Activated CD8-positive, alpha-beta memory T cell treated with anti-CD3 and anti-CD28 coated beads, Interleukin-2, amount 10 ng/mL, durations not matched to agents 7 days and 5 days (primary cell): ENCODE data around the gene SIK2. TPM values are rescaled to one million over a fixed set of nuclear protein-coding genes. Genes with fewer than 3 reads are reported as not detected.
A peak's percentile ranks its signal among the peaks of the same experiment; 100 is the strongest.

Experiments
- ATAC-seq: fragments of 150-1000 bp; cut with Tn5 transposase; one replicate; pipeline ENCODE4 v1.10.0; 2021; ENCODE audit warnings: moderate library complexity
- CTCF ChIA-PET: fragments of 350-600 bp; sonication (Branson Sonifier 250); formaldehyde crosslinking; loops from one replicate; lab custom pipeline; 2021; ENCODE audit warnings: antibody characterized with exemption; lab: Charles Lee
- DNase-seq: peaks from one replicate; pipeline ENCODE4 v3.0.0-alpha.2; 2020
- H3K27ac Mint-ChIP-seq: one replicate; pipeline ENCODE4 v1.8.0; 2021; ENCODE audit warnings: mild to moderate bottlenecking, mixed read lengths
- H3K27me3 Mint-ChIP-seq: one replicate; pipeline ENCODE4 v1.8.0; 2021; ENCODE audit warnings: mixed read lengths
- H3K36me3 Mint-ChIP-seq: one replicate; pipeline ENCODE4 v1.8.0; 2021; ENCODE audit warnings: mild to moderate bottlenecking, mixed read lengths
- H3K4me1 Mint-ChIP-seq: one replicate; pipeline ENCODE4 v1.8.0; 2021; ENCODE audit warnings: mixed read lengths
- H3K4me3 Mint-ChIP-seq: one replicate; pipeline ENCODE4 v1.8.0; 2021; ENCODE audit warnings: mild to moderate bottlenecking, moderate library complexity, mixed read lengths
- H3K9me3 Mint-ChIP-seq: one replicate; pipeline ENCODE4 v1.8.0; 2022; ENCODE audit warnings: low read depth, mixed read lengths
- total RNA-seq, 2 experiments: library from RNA; stranded (reverse); gene quantifications; one replicate each; pipeline ENCODE4 v1.2.3, GENCODE V29; 2021

SIK2 gene
- total RNA-seq, 2 experiments from 2014 or later = 7.9 to 9.7 TPM

DNA sequence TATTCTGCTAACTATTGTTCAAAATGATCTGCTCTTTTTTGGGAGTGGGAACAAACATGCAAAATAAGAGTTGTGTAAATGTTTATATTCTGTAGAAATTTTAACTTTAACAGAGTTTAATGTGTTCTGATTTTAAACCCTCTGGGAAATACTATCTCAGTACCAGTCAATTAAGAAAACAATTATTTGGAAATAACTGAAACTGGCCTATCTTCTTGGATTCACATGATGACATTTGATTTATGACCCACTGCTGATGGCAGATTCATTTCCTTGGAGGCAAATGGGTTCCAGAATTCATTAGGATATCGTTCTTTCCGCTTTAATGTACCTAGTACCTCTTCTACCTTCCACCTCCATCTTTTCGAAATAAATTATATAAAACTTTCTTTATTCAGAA is 5.5 kb downstream of the SIK2 start:
- no peaks in the 10 kb centered on the region for H3K9me3 Mint-ChIP-seq
- H3K27me3 Mint-ChIP-seq = no peaks in the 10 kb centered on the region
- CTCF ChIA-PET = no interaction called here
- no peaks in the 10 kb centered on the region for H3K36me3 Mint-ChIP-seq
- H3K4me3 Mint-ChIP-seq = no peak overlapping the region
- no peak for DNase-seq
- no peak overlapping the region for H3K27ac Mint-ChIP-seq
- no peak for ATAC-seq
- H3K4me1 Mint-ChIP-seq = peaks cover 17% of the 10 kb centered on the region

DNA sequence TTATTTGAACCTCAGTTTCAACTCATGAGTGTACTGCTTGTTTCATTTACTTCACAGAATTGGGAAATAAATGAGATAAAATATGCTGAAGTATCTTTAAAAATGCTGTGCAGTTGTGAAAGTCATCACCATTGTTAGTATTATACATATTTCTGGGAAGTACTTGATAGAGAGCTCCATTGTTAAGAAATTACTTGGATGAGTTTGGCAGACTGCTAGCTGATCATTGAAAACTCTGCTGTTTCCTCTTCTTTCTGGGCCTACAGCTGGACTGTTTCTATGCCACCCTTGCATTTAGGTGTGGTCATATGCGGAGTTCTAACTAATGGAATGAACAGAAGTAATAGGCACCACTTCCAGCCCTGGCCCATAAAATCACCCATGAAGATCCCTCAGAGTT is 10.0 kb downstream of the SIK2 start:
- CTCF ChIA-PET = interaction anchor here (1.2 to 2.3 kb wide), 2 partner anchors 8 to 10 kb away, joined by 3 to 7 read pairs; partner anchors contain the start of gene SIK2

DNA sequence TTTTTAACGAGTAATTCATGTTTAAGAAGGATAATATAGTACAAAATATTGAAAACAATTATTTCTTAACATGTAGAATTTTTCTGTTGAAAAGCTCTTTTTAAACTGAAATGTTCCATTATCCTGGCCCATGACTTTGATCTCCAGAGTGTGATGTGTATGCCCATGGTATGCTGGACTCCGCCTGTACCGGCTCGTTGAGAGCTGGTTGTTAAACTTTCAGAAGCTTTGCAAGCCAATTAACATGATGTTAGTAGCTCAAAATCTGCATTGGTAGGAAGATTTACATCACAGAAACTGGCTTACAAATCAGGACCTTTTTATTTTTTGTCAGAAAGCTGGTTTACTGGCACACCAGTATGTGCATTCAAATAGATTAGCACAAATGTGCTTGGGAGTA is 15.0 kb downstream of the SIK2 start:
- no peak for ATAC-seq
- Mint-ChIP-seq H3K27me3 (no peaks in the 10 kb centered on the region), H3K4me3 (no peak overlapping the region), H3K27ac (no peak overlapping the region), H3K4me1 (no peaks in the 10 kb centered on the region), H3K36me3 (peaks cover 15% of the 10 kb centered on the region), H3K9me3 (no peaks in the 10 kb centered on the region)
- CTCF ChIA-PET = interaction anchor here (1.0 to 1.1 kb wide), 2 partner anchors 13 kb away, joined by 3 to 4 read pairs; no protein-coding TSS in a partner anchor
- no peak for DNase-seq

More for the DNA sequence above, 10.0 kb downstream of the SIK2 start:
- no peak overlapping the region for H3K27ac Mint-ChIP-seq
- H3K27me3 Mint-ChIP-seq = no peaks in the 10 kb centered on the region
- H3K4me1 Mint-ChIP-seq = no peaks in the 10 kb centered on the region
- no peak for DNase-seq
- no peaks in the 10 kb centered on the region for H3K9me3 Mint-ChIP-seq
- H3K36me3 Mint-ChIP-seq = peaks cover under 1% of the 10 kb centered on the region
- no peak for ATAC-seq
- no peak overlapping the region for H3K4me3 Mint-ChIP-seq

DNA sequence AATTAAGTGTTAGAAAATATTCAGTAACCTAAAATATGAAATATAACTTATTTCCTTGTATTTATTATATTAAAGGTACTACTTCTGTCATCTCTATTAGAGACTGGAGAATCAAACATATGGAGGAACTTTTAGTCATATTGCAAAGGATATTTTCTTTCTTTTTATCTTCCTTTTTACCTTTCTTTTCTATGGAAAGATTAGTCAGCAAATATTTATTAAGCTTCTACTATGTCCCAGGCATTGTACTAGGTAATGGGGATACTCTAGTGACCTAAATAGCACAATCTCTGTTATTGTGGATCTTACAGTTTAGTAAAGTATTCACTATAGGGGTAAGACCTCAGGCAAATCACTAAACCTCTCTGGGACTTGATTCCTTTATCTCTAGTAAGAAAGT is 18.3 kb downstream of the SIK2 start:
- Mint-ChIP-seq H3K9me3 (peaks cover 9% of the 10 kb centered on the region), H3K27me3 (no peaks in the 10 kb centered on the region), H3K4me1 (no peaks in the 10 kb centered on the region), H3K4me3 (no peak overlapping the region), H3K36me3 (peaks cover 43% of the 10 kb centered on the region), H3K27ac (no peak overlapping the region)
- ATAC-seq (no peak), DNase-seq (no peak)
- CTCF ChIA-PET = no interaction called here

DNA sequence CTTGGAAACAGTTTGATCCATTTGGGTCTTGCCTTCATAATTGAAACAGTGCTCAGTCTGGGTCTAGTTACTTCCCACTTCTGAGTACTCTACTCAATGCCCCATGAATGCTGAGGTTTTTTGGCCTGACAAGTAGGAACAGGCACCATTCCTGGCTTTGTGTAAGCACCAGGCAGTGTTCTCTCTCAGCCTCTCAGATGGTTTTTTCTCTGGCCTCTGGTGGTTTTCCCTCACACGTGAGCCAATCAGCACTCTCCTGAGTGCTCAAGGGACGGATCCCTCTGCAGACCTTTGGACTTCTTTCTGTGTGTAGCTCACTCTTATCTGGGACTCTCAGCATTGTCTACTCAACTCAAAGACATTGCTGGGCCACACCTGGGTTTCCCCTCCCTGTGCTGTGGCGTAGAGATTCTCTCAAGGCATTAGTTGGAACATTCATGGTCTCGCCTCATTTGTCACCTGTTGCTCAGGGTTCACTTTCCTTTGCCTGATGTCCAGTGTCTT is 21.3 kb downstream of the SIK2 start:
- H3K27ac Mint-ChIP-seq = no peak overlapping the region
- no peak overlapping the region for H3K4me3 Mint-ChIP-seq
- H3K36me3 Mint-ChIP-seq = peaks cover 53% of the 10 kb centered on the region
- no peaks in the 10 kb centered on the region for H3K27me3 Mint-ChIP-seq
- CTCF ChIA-PET = no interaction called here
- H3K9me3 Mint-ChIP-seq = peaks cover 9% of the 10 kb centered on the region
- no peaks in the 10 kb centered on the region for H3K4me1 Mint-ChIP-seq
- no peak for DNase-seq
- ATAC-seq = no peak

DNA sequence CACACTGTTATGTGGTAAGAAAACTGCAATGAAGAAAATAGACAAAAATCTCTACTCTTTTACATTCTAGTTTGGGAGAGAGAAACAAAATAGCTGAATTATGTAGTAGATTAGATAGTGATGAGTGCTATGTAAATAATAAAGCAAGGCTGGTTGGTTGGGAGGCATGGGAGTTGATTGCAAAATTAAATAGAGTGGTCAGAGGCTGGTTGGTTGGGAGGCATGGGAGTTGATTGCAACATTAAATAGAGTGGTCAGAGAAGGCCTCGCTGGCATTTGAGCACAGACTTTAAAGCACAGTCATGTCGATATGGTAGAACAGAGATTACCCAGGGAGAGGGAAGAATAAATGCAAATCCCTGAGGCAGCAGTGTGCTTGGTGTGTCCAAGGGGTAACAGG is 22.4 kb downstream of the SIK2 start:
- peaks cover 54% of the 10 kb centered on the region for H3K36me3 Mint-ChIP-seq

DNA sequence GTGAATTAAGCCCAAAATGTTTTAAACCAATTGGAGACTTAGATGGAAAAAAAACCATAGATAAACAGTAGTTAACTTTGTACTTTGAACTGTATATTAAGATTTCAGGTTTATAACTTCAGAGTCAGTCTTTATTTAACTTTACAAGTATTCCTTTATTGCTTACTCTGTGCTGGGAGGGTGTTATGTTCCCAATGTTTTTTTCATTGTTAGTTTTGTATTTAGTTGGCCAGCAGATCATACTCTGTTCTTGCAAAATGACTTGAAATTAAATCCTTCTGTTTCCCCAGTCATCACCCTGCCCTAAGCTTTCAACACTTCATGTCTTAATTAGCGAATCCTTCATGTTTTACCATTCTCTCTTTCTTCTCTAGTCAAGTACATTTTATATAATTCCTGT is 25.3 kb downstream of the SIK2 start:
- Mint-ChIP-seq H3K4me1 (peaks cover 2% of the 10 kb centered on the region), H3K27me3 (no peaks in the 10 kb centered on the region), H3K36me3 (peaks cover 43% of the 10 kb centered on the region), H3K27ac (no peak overlapping the region), H3K4me3 (no peak overlapping the region), H3K9me3 (peaks cover 7% of the 10 kb centered on the region)
- ATAC-seq = no peak
- DNase-seq = no peak
- CTCF ChIA-PET = no interaction called here

More for the DNA sequence above, 22.4 kb downstream of the SIK2 start:
- Mint-ChIP-seq H3K9me3 (peaks cover 9% of the 10 kb centered on the region), H3K27ac (no peak overlapping the region), H3K27me3 (no peaks in the 10 kb centered on the region), H3K4me3 (no peak overlapping the region), H3K4me1 (peaks cover 2% of the 10 kb centered on the region)
- CTCF ChIA-PET = no interaction called here
- ATAC-seq = no peak
- DNase-seq = no peak

DNA sequence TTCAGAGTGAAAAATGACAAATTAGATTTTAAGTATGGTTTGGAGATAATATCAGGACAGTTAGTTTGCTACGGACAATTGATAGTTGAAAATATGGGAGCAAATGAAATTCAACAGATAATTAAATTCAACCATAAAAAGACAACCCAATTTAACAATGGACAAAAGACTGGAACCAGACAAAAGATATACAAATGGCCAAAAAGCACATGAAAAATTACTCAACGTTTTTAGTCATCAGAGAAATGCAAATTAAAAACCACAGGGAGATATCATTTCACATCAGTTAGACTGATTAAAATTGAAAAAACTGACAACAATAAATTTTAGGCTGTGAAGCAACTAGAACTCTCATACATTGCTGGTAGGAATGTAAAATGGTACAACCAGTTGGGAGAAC is 27.2 kb downstream of the SIK2 start:
- Mint-ChIP-seq H3K27me3 (no peaks in the 10 kb centered on the region), H3K9me3 (no peaks in the 10 kb centered on the region), H3K36me3 (peaks cover 29% of the 10 kb centered on the region), H3K27ac (no peak overlapping the region), H3K4me1 (peaks cover 13% of the 10 kb centered on the region), H3K4me3 (no peak overlapping the region)
- CTCF ChIA-PET = no interaction called here
- no peak for DNase-seq
- ATAC-seq = no peak

DNA sequence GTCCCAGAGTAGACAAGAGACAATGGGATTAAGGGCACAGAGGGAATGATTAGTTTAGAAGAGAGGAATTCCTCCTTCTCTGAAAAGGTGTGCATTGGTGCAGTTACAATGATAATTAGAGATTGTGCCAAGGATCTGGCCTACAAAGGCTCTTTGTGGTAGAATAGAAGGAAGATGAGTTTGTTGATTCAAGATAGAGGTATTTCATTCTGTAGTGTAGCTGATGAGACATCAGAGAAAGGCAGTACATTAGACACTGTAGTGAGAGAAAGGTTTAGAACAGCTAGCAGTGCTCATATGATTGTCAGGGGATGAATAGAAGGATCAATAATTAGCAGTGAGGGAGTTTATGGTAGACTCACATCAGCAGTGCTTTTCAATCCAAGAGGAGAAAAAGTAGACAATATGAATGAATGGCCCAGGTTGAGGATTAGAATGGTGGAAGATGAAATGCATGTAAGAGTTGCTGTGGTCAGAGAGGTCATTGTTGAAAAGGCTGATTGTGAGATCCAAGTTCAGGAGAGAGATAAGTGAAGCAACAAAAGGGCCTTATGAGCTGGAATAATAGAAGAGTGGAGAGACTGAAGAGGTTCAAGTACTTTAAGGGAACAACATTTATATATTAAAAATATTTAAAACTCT is 28.9 kb downstream of the SIK2 start:
- CTCF ChIA-PET = interaction anchor here (1.0 to 2.0 kb wide), 3 partner anchors 14 to 77 kb away, joined by 3 to 11 read pairs (median 3); no protein-coding TSS in a partner anchor
- H3K4me3 Mint-ChIP-seq = no peak overlapping the region
- no peaks in the 10 kb centered on the region for H3K27me3 Mint-ChIP-seq
- ATAC-seq (peak; percentile 32), DNase-seq (no peak)
- no peaks in the 10 kb centered on the region for H3K9me3 Mint-ChIP-seq
- no peak overlapping the region for H3K27ac Mint-ChIP-seq
- H3K4me1 Mint-ChIP-seq = peaks cover 24% of the 10 kb centered on the region
- peaks cover 24% of the 10 kb centered on the region for H3K36me3 Mint-ChIP-seq

DNA sequence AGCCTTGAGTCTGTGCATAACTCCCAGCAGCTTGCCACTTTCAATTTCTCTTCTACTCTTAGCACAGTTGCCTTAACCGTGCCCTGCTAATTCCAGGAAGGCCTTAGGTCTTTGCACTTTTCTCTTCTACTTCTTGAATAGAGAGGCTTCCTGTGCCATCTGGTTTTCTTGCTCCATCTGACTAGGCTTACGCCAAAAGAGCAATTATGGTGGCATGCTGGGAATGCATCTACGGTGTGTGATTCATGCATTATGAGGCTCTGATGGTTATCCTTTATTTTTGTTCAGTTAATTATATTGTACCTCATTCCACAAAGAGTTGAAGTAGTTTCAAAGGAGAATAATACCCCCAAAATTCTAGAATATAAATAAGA is 29.4 kb downstream of the SIK2 start:
- H3K4me3 Mint-ChIP-seq = no peak overlapping the region
- H3K27me3 Mint-ChIP-seq = no peaks in the 10 kb centered on the region
- DNase-seq (peak; percentile 48), ATAC-seq (peak; percentile 88)
- no peak overlapping the region for H3K27ac Mint-ChIP-seq
- H3K36me3 Mint-ChIP-seq = peaks cover 25% of the 10 kb centered on the region
- peaks cover 26% of the 10 kb centered on the region for H3K4me1 Mint-ChIP-seq
- CTCF ChIA-PET = interaction anchor here (2.0 kb wide), 1 partner anchor 27 kb away, joined by 11 read pairs; no protein-coding TSS in a partner anchor
- H3K9me3 Mint-ChIP-seq = no peaks in the 10 kb centered on the region

DNA sequence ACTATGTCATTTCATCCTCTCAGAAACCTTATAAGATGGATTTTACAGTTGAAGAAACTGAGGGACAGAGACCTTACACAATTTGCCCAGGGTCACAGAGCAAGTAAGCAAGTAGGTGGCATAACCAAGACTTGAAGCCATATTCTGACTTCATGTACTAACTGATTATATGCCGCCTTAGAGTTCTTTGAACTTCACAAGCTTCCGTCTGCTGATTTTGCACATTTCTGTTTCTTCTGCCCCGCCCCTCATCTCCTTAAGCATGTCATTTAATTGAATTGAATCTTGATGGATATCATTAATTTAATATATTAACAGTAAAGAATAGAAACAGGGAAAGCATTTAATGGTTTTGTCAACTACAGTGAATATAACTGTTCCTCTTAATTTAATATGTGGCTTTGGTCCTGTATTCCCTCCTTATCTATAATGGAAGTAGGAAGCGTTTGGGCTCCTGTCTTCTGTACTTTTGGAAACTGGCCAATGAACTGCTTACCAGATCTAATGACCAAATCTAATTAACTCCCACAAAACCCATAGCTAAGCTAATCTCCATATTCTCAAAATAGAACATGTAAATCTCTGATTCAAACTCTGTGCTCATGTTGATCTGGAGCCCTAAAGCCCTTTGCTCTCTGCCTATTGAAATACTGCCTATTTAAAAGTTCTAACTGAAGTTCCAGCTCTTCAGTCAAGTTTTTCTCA is 30.4 kb downstream of the SIK2 start:
- Mint-ChIP-seq H3K4me3 (no peak overlapping the region), H3K4me1 (peaks cover 26% of the 10 kb centered on the region), H3K27me3 (no peaks in the 10 kb centered on the region), H3K9me3 (no peaks in the 10 kb centered on the region), H3K27ac (no peak overlapping the region), H3K36me3 (peaks cover 25% of the 10 kb centered on the region)
- CTCF ChIA-PET = no interaction called here
- ATAC-seq (no peak), DNase-seq (no peak)

DNA sequence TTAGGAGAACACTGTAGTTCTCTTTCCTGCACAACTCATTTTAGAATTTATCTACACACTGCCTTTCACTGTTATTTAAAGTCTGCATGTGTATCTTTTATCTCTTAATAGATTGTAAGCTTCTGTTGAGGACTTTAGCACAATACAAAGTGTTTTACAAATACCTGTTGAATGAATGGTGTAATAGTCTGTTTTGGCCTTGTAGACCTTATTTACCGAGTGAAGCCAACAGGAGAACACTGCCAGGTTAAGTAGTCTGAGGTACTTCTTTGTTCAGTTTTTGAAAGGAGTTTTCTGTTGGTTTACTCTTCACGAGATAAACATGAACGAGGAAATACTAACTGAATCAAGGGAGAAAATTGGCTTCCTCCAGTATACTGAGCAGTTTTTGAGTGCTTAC is 31.0 kb downstream of the SIK2 start:
- CTCF ChIA-PET = no interaction called here
- H3K27ac Mint-ChIP-seq = no peak overlapping the region
- H3K36me3 Mint-ChIP-seq = peaks cover 27% of the 10 kb centered on the region
- ATAC-seq = no peak
- no peak for DNase-seq
- H3K27me3 Mint-ChIP-seq = no peaks in the 10 kb centered on the region
- no peak overlapping the region for H3K4me3 Mint-ChIP-seq
- peaks cover 29% of the 10 kb centered on the region for H3K4me1 Mint-ChIP-seq
- no peaks in the 10 kb centered on the region for H3K9me3 Mint-ChIP-seq

DNA sequence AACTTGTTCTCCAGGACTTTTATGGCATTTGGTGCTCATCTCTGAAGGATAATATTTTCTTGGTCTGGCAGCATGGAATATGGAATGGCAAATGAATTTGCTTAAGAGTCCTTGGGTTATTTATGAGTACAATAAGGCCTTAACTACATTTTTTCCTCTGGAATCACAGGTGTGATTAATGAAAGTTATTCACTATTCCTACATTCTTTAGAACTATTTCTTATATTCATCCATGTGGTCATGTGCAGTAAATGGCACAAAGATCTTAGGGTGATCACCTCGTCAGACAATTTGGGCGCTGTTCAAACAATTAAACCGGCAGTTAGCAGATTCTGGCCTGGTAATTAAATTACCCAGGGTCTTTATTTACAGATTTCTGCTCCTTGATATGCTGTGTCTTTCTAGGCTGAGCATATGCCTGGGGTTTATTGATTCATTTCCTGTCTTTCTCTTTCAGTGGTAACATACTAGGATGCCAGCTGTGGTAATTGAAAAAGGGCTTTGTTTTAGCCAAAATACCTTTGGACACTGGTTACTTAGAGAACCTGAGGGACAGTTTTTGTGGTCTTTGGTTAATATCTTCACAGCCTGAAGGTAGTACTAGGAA is 31.6 kb downstream of the SIK2 start:
- CTCF ChIA-PET = interaction anchor here (2.1 kb wide), 1 partner anchor 133 kb away, joined by 5 read pairs; the partner anchor contains the start of gene PPP2R1B
- H3K36me3 Mint-ChIP-seq = peaks cover 27% of the 10 kb centered on the region
- H3K4me1 Mint-ChIP-seq = peaks cover 31% of the 10 kb centered on the region

More for the DNA sequence above, 31.6 kb downstream of the SIK2 start:
- no peak for DNase-seq
- Mint-ChIP-seq H3K4me3 (no peak overlapping the region), H3K27ac (no peak overlapping the region), H3K27me3 (no peaks in the 10 kb centered on the region), H3K9me3 (no peaks in the 10 kb centered on the region)
- peak; percentile 66 for ATAC-seq
